Gastrocnemius medialis (tissue), 4 donors: Measurements from ENCODE around the gene ITPK1.

ENCODE experiments used
- CTCF ChIP-seq, 5 experiments: fragments of 450-650 bp in 3 of 5; fragments of 200-600 bp in 2 of 5; sonication (generic) in 2 of 5; IDR thresholded peaks in 4 of 5; conservative IDR thresholded peaks in 1 of 5; 1 replicate in 4 of 5; 2 replicates in 1 of 5; pipeline ENCODE4 v1.5.1; 2016 to 2019; ENCODE audit warnings: antibody characterized with exemption in 5 of 5, mild to moderate bottlenecking in 3 of 5, moderate library complexity in 3 of 5
- POLR2A ChIP-seq, 2 donors: fragments of 450-650 bp; IDR thresholded peaks; one replicate each; pipeline ENCODE4 v1.6.1; 2017; ENCODE audit warnings: antibody characterized with exemption in 2 of 2, mild to moderate bottlenecking in 2 of 2, moderate library complexity in 2 of 2

- TF ChIP-seq CTCF (IDR thresholded peaks at IDR 0.05 in 4 of 5, conservative IDR thresholded peaks at IDR 0.05 in 1 of 5) (no peak), POLR2A (IDR thresholded peaks at IDR 0.05) (no peak)
These were observed 182.2 kb downstream of the ITPK1 start for GRCh38 chr14:92933481-92933880.
